NCI-H128 (cell line): ENCODE results near the gene PRPF38A.

Experiments used
- DNase-seq: peaks from one replicate; lab custom pipeline; 2025; ENCODE audit not compliant: unreplicated experiment; lab: John Stamatoyannopoulos, UW

PRPF38A gene

DNA sequence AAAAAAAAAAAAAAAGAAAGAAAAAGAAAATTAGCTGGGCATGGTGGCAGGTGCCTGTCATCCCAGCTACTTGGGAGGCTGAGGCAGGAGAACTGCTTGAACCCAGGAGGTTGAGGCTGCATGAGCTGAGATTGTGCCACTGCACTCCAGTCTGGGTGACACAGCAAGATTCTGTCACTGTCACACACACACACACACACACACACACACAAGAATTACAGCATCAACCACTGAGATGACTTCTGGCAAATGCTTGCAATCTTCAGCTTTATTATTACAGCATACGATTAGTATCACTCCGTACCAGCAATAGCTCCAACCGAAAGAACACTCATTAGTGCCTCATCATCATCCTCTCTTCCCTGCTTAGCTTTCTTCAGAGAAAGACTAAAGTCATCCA lies 4.8 kb upstream of the PRPF38A start:
- no peak for DNase-seq

DNA sequence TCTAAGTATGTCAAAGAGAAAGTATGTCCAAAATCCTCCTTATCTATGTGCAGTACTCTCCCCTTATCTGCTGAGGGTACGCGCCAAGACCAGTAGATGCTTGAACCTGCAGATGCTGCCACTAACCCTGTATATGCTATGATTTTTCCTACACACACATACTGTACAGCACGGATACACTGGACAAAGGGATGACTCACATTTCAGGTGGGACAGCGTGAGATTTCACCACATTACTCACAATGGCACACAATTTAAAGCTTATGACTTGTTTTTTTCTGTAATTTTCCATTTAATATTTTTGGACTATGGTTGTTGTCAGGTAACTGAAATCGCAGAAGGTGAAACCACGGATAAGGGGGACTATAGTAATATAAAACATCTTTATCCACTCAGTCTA lies 4.3 kb upstream of the PRPF38A start:
- DNase-seq = no peak

DNA sequence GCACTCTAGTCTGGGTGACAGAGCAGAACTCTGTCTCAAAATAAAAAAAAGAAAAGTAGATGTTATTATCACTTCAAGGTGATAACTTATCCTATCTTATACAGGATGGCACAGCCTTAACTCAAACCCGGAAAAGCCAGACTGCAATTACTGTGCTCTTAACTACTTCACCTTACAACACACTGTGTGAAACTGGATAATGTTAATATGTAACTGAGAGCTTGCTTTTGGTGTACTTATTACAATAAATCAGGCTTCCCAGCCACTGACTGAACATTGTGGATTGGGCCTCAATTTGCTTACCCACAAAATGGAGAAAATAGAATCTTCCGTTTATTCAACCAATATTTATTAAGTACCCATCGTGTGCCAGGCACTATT lies 1.6 kb upstream of the PRPF38A start:
- DNase-seq = no peak

DNA sequence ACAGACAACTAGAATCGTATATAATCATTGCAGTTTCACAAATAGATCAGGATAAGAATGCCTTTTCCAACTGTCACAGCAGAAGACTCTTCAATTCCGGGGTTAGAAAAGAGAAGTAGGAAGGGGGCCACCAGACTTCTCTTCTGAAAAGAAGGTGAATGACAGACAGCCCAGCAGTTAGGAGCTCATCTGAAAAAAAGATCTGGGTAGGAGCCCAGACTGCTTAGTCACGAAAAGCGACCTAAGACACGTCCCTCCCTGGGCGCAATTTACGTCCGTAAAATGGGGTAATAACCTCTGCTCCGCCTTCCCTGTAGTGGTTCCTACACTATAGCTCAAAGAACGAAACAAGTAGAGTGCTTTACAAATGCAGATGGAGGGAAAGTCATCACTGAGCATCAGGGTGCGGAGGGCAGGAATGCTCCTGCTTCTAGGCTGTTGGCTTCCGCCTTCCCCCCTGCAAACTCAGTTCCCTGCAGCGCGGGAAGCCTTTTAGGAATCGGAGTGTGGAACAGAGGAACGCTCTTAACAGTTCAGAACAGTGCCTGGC lies 761 bp upstream of the PRPF38A start:
- no peak for DNase-seq

DNA sequence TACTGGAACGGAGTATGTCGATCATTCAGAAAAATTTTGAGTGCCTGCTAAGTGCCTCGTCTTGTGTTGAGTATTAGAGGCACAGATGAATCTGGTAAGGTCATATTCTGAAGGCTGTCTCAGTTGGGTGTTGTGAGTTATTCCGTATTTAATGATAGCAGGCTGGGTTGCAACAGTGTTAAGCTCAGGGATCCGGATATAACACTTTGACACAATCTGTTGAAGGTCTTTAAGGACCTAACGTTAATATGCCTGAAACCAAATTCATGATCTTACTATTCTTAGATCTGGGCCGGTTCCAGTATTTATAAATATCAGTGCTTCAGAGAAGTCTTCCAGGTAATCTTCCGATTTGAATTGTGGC lies 555 bp downstream of the PRPF38A start:
- DNase-seq = no peak

DNA sequence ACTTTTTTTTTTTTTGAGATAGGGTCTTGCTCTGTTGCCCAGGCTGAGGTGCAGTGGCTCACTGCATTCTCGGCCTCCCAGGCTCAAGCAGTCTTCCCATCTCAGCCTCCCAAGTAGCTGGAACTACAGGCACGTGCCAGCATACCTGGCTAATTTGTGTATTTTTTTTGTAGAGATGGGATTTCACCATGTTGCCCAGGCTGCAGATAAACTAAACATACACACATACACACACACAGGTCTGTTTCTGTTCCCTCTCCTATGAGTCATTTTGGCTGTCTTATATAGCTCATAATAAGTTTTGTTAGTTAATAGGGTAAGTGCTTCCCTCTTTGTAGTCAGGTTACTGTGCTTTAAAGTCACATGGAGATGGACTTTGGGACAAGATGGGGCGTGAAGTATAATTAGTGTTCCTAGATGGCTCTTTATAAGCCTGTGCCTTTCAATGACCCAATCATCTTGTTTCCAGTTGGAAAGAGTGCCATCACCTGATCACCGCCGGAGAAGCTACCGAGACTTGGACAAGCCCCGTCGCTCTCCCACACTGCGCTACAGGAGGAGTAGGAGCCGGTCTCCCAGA lies 9.1 kb downstream of the PRPF38A start:
- no peak for DNase-seq

DNA sequence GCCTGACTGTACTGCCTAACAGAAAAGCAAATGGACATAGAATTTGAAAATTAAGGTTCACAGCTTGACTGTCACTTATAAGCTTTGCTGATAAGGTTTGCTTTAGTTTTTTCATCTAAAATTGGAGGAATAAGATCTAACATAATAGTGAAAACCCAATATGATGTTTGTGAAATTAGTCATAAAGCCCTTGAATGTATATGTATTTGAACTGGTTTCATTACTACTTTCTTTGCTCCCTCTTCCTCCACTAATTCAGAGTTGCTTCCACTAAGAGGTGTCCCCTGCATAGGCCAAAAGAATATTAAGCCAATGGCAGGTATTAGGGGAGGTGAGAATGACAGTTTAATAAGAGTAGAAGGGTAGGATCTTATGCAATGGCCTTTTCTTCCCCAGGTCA lies 10.5 kb downstream of the PRPF38A start:
- no peak for DNase-seq

DNA sequence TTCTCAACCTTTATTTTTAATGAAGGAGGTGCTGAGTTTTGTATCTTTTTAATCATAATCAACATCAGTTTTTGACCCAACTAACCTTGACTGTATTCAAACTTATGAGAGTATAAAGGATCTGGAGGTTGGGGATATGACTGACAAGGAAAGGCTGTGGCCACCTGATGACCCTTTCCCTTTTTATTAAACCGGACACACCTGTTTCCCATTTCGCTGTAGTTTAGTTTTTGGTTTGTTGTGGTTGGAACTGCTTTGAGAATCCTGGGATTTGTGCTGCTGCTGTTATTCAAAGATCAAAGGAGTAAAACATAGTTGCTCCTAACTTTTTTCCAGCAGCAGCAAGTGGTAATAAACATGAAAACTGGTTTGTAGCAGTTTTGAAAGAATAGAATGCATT lies 12.4 kb downstream of the PRPF38A start:
- DNase-seq = no peak

DNA sequence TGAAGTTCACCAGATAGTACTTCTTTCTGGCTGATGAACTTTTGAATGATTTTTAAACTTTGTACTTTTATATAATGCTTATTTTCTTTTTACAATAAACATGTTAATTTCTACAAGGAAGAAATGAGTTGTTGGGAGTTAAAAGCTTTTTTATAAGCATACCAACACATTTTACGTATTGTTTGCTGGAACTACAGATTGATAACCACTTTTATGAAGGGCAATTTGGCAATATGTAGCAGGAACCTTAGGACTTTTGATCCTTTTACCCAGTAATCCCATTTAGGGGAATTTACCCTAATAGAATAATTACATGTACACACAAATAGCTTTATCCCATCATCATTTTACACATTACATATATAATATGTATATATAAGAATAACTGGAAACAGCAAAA lies 16.3 kb downstream of the PRPF38A start:
- no peak for DNase-seq

DNA sequence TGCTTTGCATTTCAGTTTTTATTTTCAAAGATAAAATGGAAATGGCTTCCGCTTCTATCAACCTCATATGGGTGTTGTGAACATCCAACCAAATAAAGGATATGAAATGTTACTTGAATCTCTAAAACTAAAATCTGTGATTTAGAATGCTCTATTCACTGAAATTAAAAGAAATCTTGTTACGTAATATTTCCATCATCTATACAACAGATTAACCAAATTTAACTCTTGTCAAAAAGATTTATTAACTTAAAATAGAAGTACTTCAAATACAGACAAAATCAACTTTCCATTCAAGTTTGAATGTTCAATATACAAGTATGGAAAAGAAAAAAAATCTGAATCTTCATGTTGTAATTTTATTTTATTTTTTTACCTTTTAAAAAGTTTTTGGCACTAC lies 18.7 kb downstream of the PRPF38A start:
- no peak for DNase-seq

DNA sequence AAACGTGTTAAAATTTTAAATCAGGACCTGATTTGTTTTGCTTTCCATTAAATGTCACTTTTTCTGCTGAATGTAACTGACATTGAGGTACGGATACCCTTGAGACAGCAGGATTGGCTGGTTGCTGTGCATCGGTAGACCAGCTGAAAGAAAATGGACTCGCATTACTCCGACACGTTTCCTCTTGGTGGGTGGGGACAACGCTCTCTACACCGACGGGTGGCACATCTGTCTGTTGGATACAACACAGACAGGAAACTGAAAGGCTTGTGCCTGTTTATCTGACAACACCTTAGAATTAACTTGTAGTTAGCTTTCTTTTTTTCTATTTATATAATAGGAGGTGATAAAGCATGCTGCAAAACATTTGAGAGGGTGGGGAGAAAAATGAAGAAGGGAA lies 19.4 kb downstream of the PRPF38A start:
- DNase-seq = no peak

DNA sequence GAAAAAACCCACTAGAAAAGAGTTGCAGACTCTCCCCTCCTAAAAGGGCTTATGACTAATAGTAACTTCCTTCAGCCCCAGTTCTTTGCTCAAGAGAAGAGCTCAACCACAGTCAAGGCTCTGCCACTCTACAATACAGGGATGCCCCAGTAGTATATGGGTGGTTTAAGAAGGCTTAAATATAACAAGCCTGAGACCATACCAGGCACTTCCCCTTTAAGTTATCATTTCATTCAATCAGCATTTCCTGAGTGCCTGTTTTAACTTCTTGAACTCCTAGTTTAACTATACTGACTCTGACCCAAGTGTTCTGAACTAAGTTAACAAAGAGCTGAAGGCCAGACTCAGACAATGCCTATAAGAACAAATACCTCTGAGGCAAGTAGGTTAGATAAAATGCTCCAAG lies 19.8 kb downstream of the PRPF38A start:
- DNase-seq = no peak

DNA sequence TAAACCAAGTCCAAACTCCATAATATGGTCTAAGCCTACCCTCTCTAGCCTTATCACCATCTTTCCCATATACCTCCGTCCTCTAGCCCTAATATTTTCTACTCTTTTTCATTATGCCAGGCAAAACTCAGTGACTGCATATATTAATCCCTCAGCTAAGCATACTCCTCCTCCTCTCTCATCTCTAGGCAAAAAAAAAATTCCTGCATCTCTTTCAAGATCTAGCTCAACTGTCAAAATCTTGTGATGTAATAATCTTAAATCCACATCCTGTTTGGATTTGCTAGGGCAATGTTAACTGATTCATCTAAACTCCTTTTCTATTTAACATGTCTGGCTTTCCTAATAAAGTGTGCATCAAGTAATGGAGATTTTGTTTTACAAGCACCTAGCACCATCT lies 20.4 kb downstream of the PRPF38A start:
- DNase-seq = no peak

DNA sequence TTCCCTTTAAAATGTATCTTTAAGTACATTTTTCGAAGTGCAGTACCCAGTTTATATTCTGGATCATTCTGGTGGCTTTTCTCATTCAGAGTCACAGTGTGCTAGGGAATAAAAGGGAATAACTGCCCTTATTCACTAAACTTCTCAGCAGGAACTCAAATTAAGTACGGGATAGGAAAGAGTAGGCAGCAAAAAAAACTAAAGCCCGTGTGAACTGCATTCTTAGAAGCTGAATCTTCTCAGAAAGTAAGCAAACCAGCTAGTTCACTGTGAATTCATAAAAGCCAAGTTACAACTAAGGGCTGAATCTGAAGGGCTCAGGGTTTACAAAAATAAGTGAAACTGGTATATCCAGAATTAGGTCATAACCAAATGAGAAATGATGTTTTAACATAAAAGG lies 22.0 kb downstream of the PRPF38A start:
- no peak for DNase-seq

DNA sequence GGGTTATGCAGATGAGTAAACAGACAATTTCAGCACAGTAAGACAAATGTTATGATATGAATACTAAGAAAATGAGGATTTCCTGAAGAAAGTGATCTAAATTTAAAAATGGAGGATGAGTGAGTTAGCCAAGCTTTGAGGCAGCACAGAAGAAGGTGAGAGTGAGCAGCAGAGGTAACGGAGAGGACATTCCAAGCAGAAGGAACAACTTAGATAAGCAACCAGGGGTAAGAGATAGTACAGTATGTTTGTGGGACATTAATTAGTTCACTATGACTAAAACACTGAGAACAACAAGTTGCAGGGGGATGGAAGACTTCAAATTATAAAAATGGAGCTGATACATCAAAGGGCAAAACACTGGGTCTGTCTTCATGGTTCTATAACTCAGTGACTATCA lies 22.8 kb downstream of the PRPF38A start:
- no peak for DNase-seq

DNA sequence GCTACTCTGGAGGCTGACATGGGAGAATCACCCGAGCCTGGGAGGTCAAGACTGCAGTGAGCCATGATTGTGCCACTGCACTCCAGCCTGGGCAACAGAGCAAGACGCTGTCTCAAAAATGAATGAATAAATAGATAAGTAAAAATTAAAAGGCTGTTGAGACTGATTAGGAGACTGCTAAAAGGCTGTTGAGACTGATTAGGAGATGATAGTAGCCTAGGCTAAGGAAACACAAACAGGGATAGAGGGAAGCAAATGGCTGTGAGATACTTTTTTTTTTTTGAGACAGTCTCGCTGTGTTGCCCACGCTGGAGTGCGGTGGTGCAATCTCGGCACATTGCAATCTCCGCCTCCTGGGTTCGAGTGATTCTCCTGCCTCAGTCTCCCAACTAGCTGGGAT lies 28.4 kb downstream of the PRPF38A start:
- no peak for DNase-seq

DNA sequence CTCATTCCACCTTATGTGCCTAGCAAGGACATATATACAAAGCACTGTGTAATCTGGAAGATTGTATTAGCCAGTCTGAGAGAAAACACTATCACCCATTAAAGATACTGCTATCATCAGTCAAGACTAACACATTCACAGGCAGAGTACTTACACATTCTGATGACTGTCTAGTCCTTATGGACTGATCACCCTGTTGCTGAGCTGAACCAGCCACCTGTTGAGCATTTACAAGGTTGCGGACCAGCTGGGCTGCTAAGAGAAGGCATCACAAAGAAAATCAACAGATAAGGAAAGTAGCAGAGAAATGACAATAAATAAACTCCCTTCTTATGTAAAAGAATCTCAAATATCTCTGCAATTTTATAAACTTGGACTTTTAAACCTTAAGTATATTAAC lies 30.8 kb downstream of the PRPF38A start:
- DNase-seq = no peak

DNA sequence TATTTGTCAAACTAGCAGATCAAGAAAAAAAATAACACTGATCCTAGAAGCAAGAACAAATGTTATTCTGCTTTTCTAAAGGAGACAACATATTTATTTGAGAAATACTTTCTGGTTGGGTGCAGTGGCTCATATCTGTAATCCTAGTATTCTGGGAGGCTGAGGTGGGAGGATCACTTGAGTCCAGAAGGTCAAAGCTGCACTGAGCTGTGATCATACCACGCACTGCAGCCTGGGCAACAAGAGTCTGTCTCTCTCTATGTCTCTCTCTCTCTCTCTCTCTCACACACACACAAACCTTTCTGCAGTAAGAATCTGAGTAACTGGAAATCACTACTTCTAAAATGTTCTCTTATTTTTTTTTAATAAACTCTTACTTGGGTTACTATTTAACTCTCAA lies 31.2 kb downstream of the PRPF38A start:
- no peak for DNase-seq

DNA sequence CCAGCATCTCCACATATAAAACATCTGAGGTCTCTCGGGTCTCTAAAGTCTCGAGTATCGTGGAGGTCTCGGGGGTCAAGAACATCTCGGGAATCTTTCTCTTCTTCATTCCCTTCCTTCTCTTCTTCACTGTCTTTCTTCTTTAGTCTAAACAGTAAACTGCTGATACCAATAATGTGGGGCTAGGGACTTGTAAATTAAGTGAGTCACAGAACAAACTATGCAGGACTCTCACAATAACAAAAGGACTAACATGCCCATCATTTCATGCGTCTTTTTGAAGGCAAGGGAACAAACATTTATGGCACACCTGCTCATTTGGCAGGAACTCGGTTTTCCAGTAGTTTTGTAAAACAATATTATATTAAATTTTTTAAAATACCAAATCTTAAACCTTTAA lies 32.4 kb downstream of the PRPF38A start:
- DNase-seq = no peak

DNA sequence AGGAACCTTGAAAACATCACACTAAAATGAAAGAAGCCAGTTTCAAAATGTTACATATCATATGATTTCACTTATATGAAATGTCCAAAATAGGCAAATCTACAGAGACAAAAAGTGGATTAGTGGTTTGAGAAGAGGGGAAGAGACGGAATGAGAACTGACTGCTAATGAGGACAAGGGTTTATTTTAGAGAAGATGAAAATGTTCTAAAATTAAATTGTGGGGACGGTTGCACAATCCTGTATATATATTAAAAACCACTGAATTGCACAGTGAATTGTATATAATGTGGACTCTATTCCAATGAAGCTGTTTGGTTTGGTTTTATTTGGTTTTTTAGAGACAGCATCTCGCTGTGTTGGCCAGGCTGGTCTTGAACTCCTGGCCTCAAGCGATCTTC lies 35.6 kb downstream of the PRPF38A start:
- DNase-seq = no peak

DNA sequence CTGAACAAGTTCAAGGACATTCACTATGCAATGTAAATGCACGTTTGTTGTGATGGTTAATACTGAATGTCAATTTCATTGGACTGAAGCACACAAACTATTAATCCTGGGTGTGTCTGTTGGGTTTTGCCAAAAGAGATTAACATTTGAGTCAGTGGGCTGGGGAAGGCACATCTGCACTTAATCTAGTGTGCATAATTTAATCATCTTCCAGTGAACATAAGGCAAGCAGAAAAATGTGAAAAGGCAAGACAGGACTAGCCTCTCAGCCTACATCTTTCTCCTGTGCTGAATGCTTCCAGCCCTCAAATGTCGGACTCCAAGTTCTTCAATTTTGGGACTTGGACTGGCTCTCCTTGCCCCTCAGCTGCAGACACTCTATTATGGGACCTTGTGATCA lies 40.1 kb downstream of the PRPF38A start:
- no peak for DNase-seq

DNA sequence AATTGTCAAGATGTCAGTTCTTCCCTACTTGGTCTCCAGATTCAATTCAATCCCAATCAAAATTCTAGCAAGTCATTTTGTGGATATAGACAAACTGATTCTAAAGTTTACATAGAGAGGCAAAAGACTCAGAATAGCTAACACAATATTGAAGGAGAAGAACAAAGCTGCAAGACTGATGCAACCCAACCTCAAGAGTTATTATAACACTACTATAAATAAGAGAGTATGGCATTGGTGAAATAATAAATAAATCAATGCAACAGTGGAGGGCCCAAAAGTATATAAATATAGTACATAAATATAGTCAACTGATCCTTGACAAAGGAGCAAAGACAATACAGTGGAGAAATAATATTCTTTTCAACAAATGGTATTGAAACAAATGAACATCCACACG lies 49.7 kb downstream of the PRPF38A start:
- no peak for DNase-seq

DNA sequence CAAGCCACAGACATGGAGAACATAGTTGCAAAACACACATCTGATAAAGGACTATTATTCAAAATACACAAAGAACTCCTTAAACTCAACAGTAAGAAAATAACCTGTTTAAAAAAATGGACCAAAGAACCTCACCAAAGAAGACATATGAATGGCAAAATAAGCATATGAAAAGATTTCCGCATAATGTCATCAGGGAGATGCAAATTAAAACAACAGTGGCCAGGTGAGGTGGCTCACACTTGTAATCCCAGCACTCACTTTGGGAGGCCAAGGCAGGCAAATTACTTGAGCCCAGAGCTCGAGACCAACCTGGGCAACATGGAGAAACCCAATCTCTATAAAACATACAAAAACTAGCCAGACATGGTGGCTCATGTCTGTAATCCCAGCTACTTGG lies 50.4 kb downstream of the PRPF38A start:
- no peak for DNase-seq

DNA sequence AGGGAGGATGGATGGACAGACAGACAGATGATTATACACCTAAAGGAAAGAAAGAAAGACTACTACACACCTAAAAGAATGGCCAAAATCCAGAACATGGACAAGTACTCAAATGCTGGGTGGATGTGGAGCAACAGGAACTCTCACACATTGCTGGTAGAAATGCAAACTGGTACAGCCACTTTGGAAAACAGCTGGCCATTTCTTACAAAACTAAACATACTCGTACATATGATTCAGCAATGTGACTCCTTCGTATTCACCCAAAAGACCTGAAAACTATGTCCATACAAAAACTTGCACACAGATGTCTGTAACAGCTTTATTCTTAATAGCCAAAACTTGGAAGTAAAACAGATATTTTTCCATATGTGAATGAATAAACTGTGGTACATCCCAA lies 51.3 kb downstream of the PRPF38A start:
- DNase-seq = no peak
